MM.1S (cell line): ENCODE data around the gene ZNF502.
"Not testable (repeated sequence)": the region's sequence is repeated elsewhere in the genome, so short reads cannot be mapped to it uniquely, and the experiment has no call there.

Experiments used
- DNase-seq: peaks from one replicate; pipeline ENCODE4 v3.0.0-alpha.2; 2015
- H2AFZ ChIP-seq: fragments of 300-600 bp; sonication (generic); 2 replicates; pipeline ENCODE4 v1.6.0; 2016; ENCODE audit warnings: antibody characterized with exemption, low read length
- H3F3A ChIP-seq: fragments of 300-600 bp; sonication (generic); 2 replicates; pipeline ENCODE4 v1.6.1; 2016; ENCODE audit warnings: mild to moderate bottlenecking, antibody characterized with exemption, low read length, moderate library complexity, mixed read lengths; ENCODE audit not compliant: insufficient read depth
- H3K27ac ChIP-seq: fragments of 300-600 bp; sonication (generic); 2 replicates; pipeline ENCODE4 v1.5.1; 2016; ENCODE audit warnings: mild to moderate bottlenecking, low read length
- H3K27me3 ChIP-seq: fragments of 300-600 bp; sonication (generic); replicated peaks from 2 replicates; pipeline ENCODE4 v1.6.0; 2016; ENCODE audit warnings: low read length; ENCODE audit not compliant: insufficient read depth
- H3K36me3 ChIP-seq: fragments of 300-600 bp; sonication (generic); replicated peaks from 2 replicates; pipeline ENCODE4 v1.6.1; 2016; ENCODE audit warnings: mild to moderate bottlenecking, low read length, mixed read lengths; ENCODE audit not compliant: insufficient read depth
- H3K4me1 ChIP-seq: fragments of 300-600 bp; sonication (generic); 2 replicates; pipeline ENCODE4 v1.6.1; 2016; ENCODE audit warnings: low read length, mixed read lengths
- H3K4me2 ChIP-seq: fragments of 300-600 bp; sonication (generic); 2 replicates; pipeline ENCODE4 v1.6.0; 2016; ENCODE audit warnings: low read depth, low read length
- H3K4me3 ChIP-seq: fragments of 300-600 bp; sonication (generic); 2 replicates; pipeline ENCODE4 v1.5.1; 2016; ENCODE audit warnings: low read length, mixed read lengths
- H3K79me2 ChIP-seq: fragments of 300-600 bp; sonication (generic); 2 replicates; pipeline ENCODE4 v1.6.1; 2016; ENCODE audit warnings: mixed run types, low read length, mixed read lengths
- H3K9ac ChIP-seq: fragments of 300-600 bp; sonication (generic); 2 replicates; pipeline ENCODE4 v1.6.1; 2016; ENCODE audit warnings: low read length, mixed read lengths
- H3K9me2 ChIP-seq: fragments of 300-600 bp; sonication (generic); replicated peaks from 2 replicates; pipeline ENCODE4 v1.6.1; 2016; ENCODE audit warnings: mild to moderate bottlenecking, low read length, mixed read lengths; ENCODE audit not compliant: insufficient read depth
- H3K9me3 ChIP-seq: fragments of 300-600 bp; sonication (generic); replicated peaks from 2 replicates; pipeline ENCODE4 v1.6.1; 2016; ENCODE audit warnings: mild to moderate bottlenecking, low read length, mixed read lengths; ENCODE audit not compliant: insufficient read depth
- H4K20me1 ChIP-seq: fragments of 300-600 bp; sonication (generic); 2 replicates; pipeline ENCODE4 v1.6.1; 2016; ENCODE audit warnings: mild to moderate bottlenecking, low read length, moderate library complexity, mixed read lengths; ENCODE audit not compliant: insufficient read depth
- EZH2 ChIP-seq: fragments of 300-600 bp; sonication (generic); optimal IDR thresholded peaks from 2 replicates; pipeline ENCODE3; 2017; ENCODE audit warnings: low read depth, mild to moderate bottlenecking, antibody characterized with exemption, low read length, mixed read lengths
- EZH2phosphoT487 ChIP-seq: fragments of 300-600 bp; sonication (generic); IDR thresholded peaks from 2 replicates; pipeline ENCODE4 v1.6.1; 2018; ENCODE audit warnings: antibody characterized with exemption, low read length
- TF ChIP-seq, protein P1 (sequence below): fragments of 300-600 bp; sonication (generic); IDR thresholded peaks from 2 replicates; pipeline ENCODE4 v1.5.1; 2016; ENCODE audit warnings: antibody characterized with exemption, low read length, mixed read lengths

The ZNF502 gene

DNA sequence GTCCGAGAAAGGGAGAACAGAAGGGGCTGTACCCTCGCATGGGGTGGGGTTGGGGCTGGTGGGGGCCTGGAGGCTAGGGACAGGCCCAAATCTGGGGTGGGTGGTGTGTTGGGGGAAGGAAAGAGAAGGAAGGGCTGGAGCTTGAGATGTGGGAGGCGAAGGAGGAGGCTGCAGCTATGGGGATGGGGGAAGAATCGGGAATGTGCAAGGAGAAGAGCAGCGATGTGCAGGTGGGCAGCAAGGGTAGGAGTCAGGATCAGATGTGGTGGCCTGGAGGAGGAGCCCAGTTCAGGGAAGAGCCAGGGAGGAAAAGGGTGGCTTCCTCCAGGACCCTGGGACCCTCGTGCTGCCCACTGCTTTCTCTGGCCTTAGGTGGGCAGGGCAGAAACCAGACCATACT lies 42.7 kb upstream of the ZNF502 start:
- Histone ChIP-seq H3K79me2 (no peaks in the 10 kb centered on the region), H3K9me2 (no peaks in the 10 kb centered on the region), H3K4me1 (no peaks in the 10 kb centered on the region), H2AFZ (no peak overlapping the region), H3K27ac (no peak overlapping the region), H3K27me3 (no peaks in the 10 kb centered on the region), H3K9me3 (no peaks in the 10 kb centered on the region), H3K9ac (no peak overlapping the region), H4K20me1 (no peaks in the 10 kb centered on the region), H3F3A (no peaks in the 10 kb centered on the region), H3K36me3 (no peaks in the 10 kb centered on the region), H3K4me2 (no peak overlapping the region), H3K4me3 (no peak overlapping the region)
- DNase-seq: no peak
- TF ChIP-seq EZH2phosphoT487 (no peak), EZH2 (no peak)
- TF ChIP-seq, protein P1, sequence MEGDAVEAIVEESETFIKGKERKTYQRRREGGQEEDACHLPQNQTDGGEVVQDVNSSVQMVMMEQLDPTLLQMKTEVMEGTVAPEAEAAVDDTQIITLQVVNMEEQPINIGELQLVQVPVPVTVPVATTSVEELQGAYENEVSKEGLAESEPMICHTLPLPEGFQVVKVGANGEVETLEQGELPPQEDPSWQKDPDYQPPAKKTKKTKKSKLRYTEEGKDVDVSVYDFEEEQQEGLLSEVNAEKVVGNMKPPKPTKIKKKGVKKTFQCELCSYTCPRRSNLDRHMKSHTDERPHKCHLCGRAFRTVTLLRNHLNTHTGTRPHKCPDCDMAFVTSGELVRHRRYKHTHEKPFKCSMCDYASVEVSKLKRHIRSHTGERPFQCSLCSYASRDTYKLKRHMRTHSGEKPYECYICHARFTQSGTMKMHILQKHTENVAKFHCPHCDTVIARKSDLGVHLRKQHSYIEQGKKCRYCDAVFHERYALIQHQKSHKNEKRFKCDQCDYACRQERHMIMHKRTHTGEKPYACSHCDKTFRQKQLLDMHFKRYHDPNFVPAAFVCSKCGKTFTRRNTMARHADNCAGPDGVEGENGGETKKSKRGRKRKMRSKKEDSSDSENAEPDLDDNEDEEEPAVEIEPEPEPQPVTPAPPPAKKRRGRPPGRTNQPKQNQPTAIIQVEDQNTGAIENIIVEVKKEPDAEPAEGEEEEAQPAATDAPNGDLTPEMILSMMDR: no peak

DNA sequence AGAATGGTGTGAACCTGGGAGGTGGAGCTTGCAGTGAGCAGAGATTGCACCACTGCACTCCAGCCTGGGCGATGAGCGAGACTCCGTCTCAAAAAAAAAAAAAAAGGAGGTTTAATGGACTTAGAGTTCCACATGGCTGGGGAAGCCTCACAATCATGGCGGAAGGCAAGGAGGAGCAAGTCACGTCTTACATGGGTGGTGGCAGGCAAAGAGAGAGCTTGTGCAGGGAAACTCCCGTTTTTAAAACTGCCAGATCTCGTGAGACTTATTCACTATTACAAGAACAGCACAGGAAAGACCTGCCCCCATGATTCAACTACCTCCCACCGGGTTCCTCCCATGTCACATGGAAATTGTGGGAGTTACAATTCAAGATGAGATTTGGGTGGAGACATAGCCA lies 39.0 kb upstream of the ZNF502 start:
- H3K4me3 ChIP-seq, H3K79me2 ChIP-seq, H3K27ac ChIP-seq, H3K9me3 ChIP-seq, H3K4me1 ChIP-seq, H2AFZ ChIP-seq, H3K9ac ChIP-seq, H3K9me2 ChIP-seq, H3K36me3 ChIP-seq, H3F3A ChIP-seq, H3K27me3 ChIP-seq, DNase-seq, H3K4me2 ChIP-seq, H4K20me1 ChIP-seq: not testable (repeated sequence)

DNA sequence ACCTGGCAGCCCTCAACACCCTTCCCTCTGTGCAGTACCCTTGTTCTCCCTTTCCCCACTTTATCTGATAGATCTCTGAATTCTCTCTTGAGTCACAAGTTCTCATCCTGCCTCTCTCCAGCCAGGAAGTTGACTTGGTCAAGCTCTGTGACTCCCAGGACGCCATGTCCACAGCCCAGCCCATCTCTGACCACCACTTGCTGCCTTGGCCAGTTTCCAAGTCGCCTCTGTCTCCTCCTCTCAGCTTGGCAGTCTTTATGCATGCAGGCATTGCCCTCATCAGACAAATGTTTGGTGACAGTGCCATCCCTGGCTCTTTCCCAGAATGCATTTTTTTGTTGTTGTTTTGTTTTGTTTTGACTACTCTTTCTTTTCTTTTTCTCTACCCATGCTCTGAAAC lies 38.2 kb upstream of the ZNF502 start:
- Histone ChIP-seq H3K79me2 (no peaks in the 10 kb centered on the region), H3K4me3 (no peak overlapping the region), H3K4me2 (no peak overlapping the region), H3F3A (no peaks in the 10 kb centered on the region), H2AFZ (no peak overlapping the region), H3K9me2 (no peaks in the 10 kb centered on the region), H3K9me3 (no peaks in the 10 kb centered on the region), H3K27me3 (no peaks in the 10 kb centered on the region), H3K4me1 (no peaks in the 10 kb centered on the region), H3K9ac (no peak overlapping the region), H3K36me3 (no peaks in the 10 kb centered on the region), H4K20me1 (no peaks in the 10 kb centered on the region), H3K27ac (no peak overlapping the region)
- no peak for TF ChIP-seq EZH2
- no peak for DNase-seq

DNA sequence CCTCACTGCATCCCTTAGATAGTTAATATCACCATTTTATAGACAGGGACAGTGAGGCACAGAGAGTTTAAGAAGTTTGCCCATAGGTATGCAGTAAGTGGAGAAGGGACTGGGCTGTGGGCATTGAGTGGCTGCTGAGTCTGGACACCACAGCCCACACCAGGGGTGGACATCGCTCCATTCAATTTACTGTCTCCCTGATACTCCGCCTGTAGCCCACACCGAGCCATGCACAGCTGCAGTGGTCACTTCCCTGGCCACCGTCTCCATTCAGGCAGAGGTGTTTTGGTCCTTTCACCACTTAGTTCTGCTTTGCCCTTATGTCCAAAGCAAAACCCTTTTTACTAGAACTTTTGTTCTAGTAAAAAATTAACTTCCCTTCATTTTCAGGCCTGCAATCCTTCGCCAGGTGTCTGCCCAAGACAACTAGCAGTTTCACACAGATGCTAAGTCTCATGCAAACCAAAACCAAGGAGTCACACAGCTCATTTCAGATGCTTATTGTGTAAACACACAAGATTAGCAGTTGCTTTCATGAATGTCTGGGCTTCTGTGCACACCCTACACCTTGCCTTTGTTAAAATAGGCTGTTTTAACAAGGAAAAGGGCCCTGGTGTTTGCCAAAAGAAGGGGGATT lies 33.9 kb upstream of the ZNF502 start:
- H3K27ac ChIP-seq: no peak overlapping the region
- no peak overlapping the region for H2AFZ ChIP-seq
- no peaks in the 10 kb centered on the region for H3K4me1 ChIP-seq
- TF ChIP-seq EZH2phosphoT487 (no peak), EZH2 (no peak)
- TF ChIP-seq, protein P1: no peak
- H3K4me2 ChIP-seq: no peak overlapping the region
- no peaks in the 10 kb centered on the region for H3F3A ChIP-seq
- no peaks in the 10 kb centered on the region for H4K20me1 ChIP-seq
- H3K4me3 ChIP-seq: no peak overlapping the region
- H3K36me3 ChIP-seq: no peaks in the 10 kb centered on the region
- no peaks in the 10 kb centered on the region for H3K9me2 ChIP-seq
- no peak for DNase-seq
- no peak overlapping the region for H3K9ac ChIP-seq
- H3K79me2 ChIP-seq: no peaks in the 10 kb centered on the region
- no peaks in the 10 kb centered on the region for H3K27me3 ChIP-seq
- H3K9me3 ChIP-seq: no peaks in the 10 kb centered on the region
